B cell (primary cell): ENCODE results near the gene DPEP2. TPM values are rescaled to one million over a fixed set of nuclear protein-coding genes. Genes with fewer than 3 reads are reported as not detected.

ENCODE experiments used
- ATAC-seq: fragments of 200-7000 bp; cut with Tn5 transposase; one replicate; pipeline ENCODE4 v1.10.0; 2021; ENCODE audit warnings: low read depth, mild to moderate bottlenecking, moderate number of reproducible peaks, moderate library complexity
- CTCF ChIA-PET: fragments of 350-600 bp; sonication (Branson Sonifier 250); formaldehyde crosslinking; loops from one replicate; lab custom pipeline; 2021; ENCODE audit warnings: antibody characterized with exemption, inconsistent platforms; lab: Charles Lee
- POLR2A ChIA-PET: fragments of 350-600 bp; sonication (Branson Sonifier 250); formaldehyde crosslinking; loops from one replicate; lab custom pipeline; 2021; ENCODE audit warnings: antibody characterized with exemption; lab: Charles Lee
- DNase-seq: peaks from one replicate; pipeline ENCODE4 v3.0.0; 2013
- H2AFZ ChIP-seq: 2 replicates; pipeline ENCODE4 v1.6.1; 2012; ENCODE audit warnings: mild to moderate bottlenecking, low read depth, low read length; ENCODE audit not compliant: insufficient read depth, poor library complexity, severe bottlenecking
- H3K27ac ChIP-seq, 2 donors: 1 replicate in 1 of 2; 2 replicates in 1 of 2; pipeline ENCODE4 v1.5.1; 2012 to 2013; ENCODE audit warnings: low read length in 2 of 2, mild to moderate bottlenecking in 2 of 2, moderate library complexity in 1 of 2
- H3K27me3 ChIP-seq, 4 experiments: fragments of 200-600 bp in 1 of 4; sonication (generic) in 1 of 4; replicated peaks in 1 of 4; 1 replicate in 2 of 4; 2 replicates in 2 of 4; pipeline versions ENCODE4 v1.6.1 to v1.7.0; 2013 to 2016; ENCODE audit warnings: low read length in 3 of 4, mild to moderate bottlenecking in 2 of 4, mixed read lengths in 1 of 4, moderate library complexity in 1 of 4; ENCODE audit not compliant: insufficient read depth in 4 of 4, control insufficient read depth in 3 of 4; ENCODE audit errors: control extremely low read depth in 1 of 4
- H3K36me3 ChIP-seq, 2 experiments: replicated peaks in 1 of 2; 1 replicate in 1 of 2; 2 replicates in 1 of 2; pipeline versions ENCODE4 v1.6.1 to v1.7.1; 2013; ENCODE audit warnings: low read length in 1 of 2; ENCODE audit not compliant: insufficient read depth in 2 of 2, control insufficient read depth in 1 of 2; ENCODE audit errors: control extremely low read depth in 1 of 2, extremely low read depth in 1 of 2
- H3K4me1 ChIP-seq, 2 donors: fragments of 200-600 bp in 1 of 2; sonication (generic) in 1 of 2; 1 replicate in 1 of 2; 2 replicates in 1 of 2; pipeline versions ENCODE4 v1.5.1 to v1.6.1; 2013 to 2017; ENCODE audit warnings: low read length in 2 of 2; ENCODE audit not compliant: control insufficient read depth in 2 of 2, insufficient read depth in 2 of 2
- H3K4me2 ChIP-seq: replicated peaks from 2 replicates; pipeline ENCODE3; 2012; ENCODE audit warnings: mild to moderate bottlenecking, low read depth, low read length; ENCODE audit not compliant: poor library complexity, severe bottlenecking
- H3K4me3 ChIP-seq, 5 experiments: fragments of 200-600 bp in 1 of 5; sonication (generic) in 1 of 5; 1 replicate in 3 of 5; 2 replicates in 2 of 5; pipeline versions ENCODE4 v1.5.1 to v1.7.0; 2011 to 2016; ENCODE audit warnings: low read length in 4 of 5, mild to moderate bottlenecking in 4 of 5, low read depth in 2 of 5, control low read depth in 1 of 5, moderate library complexity in 1 of 5; ENCODE audit not compliant: insufficient read depth in 1 of 5; ENCODE audit errors: control extremely low read depth in 1 of 5, extremely low read depth in 1 of 5
- H3K79me2 ChIP-seq: fragments of 200-600 bp; sonication (generic); one replicate; pipeline ENCODE4 v1.6.0; 2016; ENCODE audit warnings: low read length; ENCODE audit not compliant: control insufficient read depth, insufficient read depth
- H3K9ac ChIP-seq: fragments of 200-600 bp; sonication (generic); 2 replicates; pipeline ENCODE4 v1.6.1; 2017; ENCODE audit warnings: mild to moderate bottlenecking, low read length, moderate library complexity
- H3K9me3 ChIP-seq, 3 donors: one replicate each; pipeline versions ENCODE4 v1.6.1 to v1.7.1; 2013; ENCODE audit warnings: low read length in 2 of 3; ENCODE audit not compliant: control insufficient read depth in 2 of 3, insufficient read depth in 1 of 3; ENCODE audit errors: control extremely low read depth in 1 of 3
- H4K20me1 ChIP-seq: 2 replicates; pipeline ENCODE4 v1.6.0; 2012; ENCODE audit warnings: mild to moderate bottlenecking, low read length; ENCODE audit not compliant: insufficient read depth, control insufficient read depth, poor library complexity, severe bottlenecking
- H3K27ac Mint-ChIP-seq: one replicate; pipeline ENCODE4 v1.8.0; 2021; ENCODE audit warnings: mixed read lengths
- H3K27me3 Mint-ChIP-seq: one replicate; pipeline ENCODE4 v1.8.0; 2021; ENCODE audit warnings: mixed read lengths
- H3K4me1 Mint-ChIP-seq: one replicate; pipeline ENCODE4 v1.8.0; 2021; ENCODE audit warnings: mixed read lengths
- H3K4me3 Mint-ChIP-seq: one replicate; pipeline ENCODE4 v1.8.0; 2021; ENCODE audit warnings: mixed read lengths
- H3K9me3 Mint-ChIP-seq: one replicate; pipeline ENCODE4 v1.8.0; 2022; ENCODE audit warnings: mixed read lengths; ENCODE audit not compliant: insufficient read depth
- EZH2 ChIP-seq: IDR thresholded peaks from 2 replicates; pipeline ENCODE4 v1.6.1; 2012; ENCODE audit warnings: borderline replicate concordance, low read depth, mild to moderate bottlenecking, moderate library complexity, low read length; ENCODE audit not compliant: insufficient read depth, poor library complexity, severe bottlenecking
- WGBS: methylation state at CpG from one replicate; pipeline ENCODE4 v1.1.5; 2013; ENCODE audit warnings: missing lambda C conversion rate; ENCODE audit not compliant: insufficient coverage; 5-methylcytosine and 5-hydroxymethylcytosine counted together
- intact Hi-C: fragments of 100-400 bp; cut with micrococcal nuclease; formaldehyde crosslinking; loops from one replicate; pipeline ENCODE4 v1.10.0; 2022
- polyA plus RNA-seq: library from polyadenylated mRNA; depleted of rRNA; stranded (reverse); fragments of >200 nt; gene quantifications from 2 replicates; pipeline ENCODE4 v1.2.3, GENCODE V29; 2012
- total RNA-seq, 2 donors: library from RNA; stranded (reverse); fragments of 120-200 nt in 1 of 2; gene quantifications; 1 replicate in 1 of 2; 2 replicates in 1 of 2; pipeline versions ENCODE4 v1.2.3 to v1.2.4, GENCODE V29; 2013 to 2022
- TF ChIP-seq, protein P1 (sequence below): fragments of 200-600 bp; IDR thresholded peaks from one replicate; pipeline ENCODE4 v1.8.0; 2022; ENCODE audit warnings: antibody characterized with exemption, mild to moderate bottlenecking

The DPEP2 gene
- total and polyA plus RNA-seq, 2 donors (not counting 1 experiment from before 2014, with no cell fraction given), result 123 to 150 TPM

DNA sequence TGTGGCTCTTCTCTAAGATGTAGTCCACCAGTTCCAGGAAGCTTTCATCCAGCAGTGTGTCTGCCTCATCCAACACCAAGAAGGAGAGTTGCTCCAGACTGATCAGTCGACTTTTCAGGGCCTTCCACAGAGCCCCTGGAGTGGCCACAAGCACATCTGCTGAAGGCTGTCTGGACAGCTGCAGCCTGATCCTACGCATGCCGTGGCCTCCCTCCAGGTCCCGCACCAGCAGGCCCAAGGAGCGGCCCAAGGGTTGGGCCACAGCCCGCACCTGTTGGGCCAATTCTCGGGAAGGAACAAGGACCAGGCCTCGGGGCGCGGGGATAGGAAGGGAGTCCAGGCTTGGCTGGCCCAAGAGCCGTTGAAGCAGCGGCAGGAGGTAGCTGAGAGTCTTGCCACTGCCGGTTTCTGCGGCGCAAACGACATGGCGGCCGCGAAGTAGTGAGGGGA, 23.0 kb upstream of the DPEP2 start:
- Histone ChIP-seq H3K9ac (peak overlapping the region; percentile 71), H2AFZ (peak overlapping the region; percentile 94), H3K4me1 (peaks cover 23 to 26% of the 10 kb centered on the region in 2 donors), H3K4me3 (peak overlapping the region; percentile 74 to 98 (median 90)), H3K9me3 (no peaks in the 10 kb centered on the region), H3K27me3 (no peaks in the 10 kb centered on the region), H3K4me2 (peak overlapping the region; percentile 79), H3K79me2 (peaks cover 56% of the 10 kb centered on the region), H3K36me3 (peaks cover 0 to 20% of the 10 kb centered on the region in 2 experiments), H4K20me1 (peaks cover 18% of the 10 kb centered on the region), H3K27ac (peak overlapping the region; percentile 72 to 79)
- CTCF ChIA-PET, result interaction anchor here (0.5 to 3.1 kb wide), 12 partner anchors 10 to 206 kb away, joined by 3 to 24 read pairs (median 7); partner anchors contain the start of gene DPEP2
- 15% methylated on average over 19 of the region's 19 CpGs for WGBS
- peak overlapping the region; percentile 96 for H3K4me3 Mint-ChIP-seq
- no peak for ATAC-seq
- TF ChIP-seq EZH2, result no peak
- TF ChIP-seq, protein P1, sequence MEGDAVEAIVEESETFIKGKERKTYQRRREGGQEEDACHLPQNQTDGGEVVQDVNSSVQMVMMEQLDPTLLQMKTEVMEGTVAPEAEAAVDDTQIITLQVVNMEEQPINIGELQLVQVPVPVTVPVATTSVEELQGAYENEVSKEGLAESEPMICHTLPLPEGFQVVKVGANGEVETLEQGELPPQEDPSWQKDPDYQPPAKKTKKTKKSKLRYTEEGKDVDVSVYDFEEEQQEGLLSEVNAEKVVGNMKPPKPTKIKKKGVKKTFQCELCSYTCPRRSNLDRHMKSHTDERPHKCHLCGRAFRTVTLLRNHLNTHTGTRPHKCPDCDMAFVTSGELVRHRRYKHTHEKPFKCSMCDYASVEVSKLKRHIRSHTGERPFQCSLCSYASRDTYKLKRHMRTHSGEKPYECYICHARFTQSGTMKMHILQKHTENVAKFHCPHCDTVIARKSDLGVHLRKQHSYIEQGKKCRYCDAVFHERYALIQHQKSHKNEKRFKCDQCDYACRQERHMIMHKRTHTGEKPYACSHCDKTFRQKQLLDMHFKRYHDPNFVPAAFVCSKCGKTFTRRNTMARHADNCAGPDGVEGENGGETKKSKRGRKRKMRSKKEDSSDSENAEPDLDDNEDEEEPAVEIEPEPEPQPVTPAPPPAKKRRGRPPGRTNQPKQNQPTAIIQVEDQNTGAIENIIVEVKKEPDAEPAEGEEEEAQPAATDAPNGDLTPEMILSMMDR, result no peak
- intact Hi-C loops, result loop anchor here (2.0 kb wide), 2 partner anchors 16 to 62 kb away; partner anchors contain the start of gene NFATC3
- peaks cover 27% of the 10 kb centered on the region for H3K4me1 Mint-ChIP-seq
- no peaks in the 10 kb centered on the region for H3K27me3 Mint-ChIP-seq
- no peaks in the 10 kb centered on the region for H3K9me3 Mint-ChIP-seq
- POLR2A ChIA-PET, result interaction anchor here (0.5 to 3.1 kb wide), 9 partner anchors 16 to 87 kb away, joined by 3 to 37 read pairs (median 8); partner anchors contain the start of gene DPEP2
- H3K27ac Mint-ChIP-seq, result peak overlapping the region; percentile 99
- no peak for DNase-seq

DNA sequence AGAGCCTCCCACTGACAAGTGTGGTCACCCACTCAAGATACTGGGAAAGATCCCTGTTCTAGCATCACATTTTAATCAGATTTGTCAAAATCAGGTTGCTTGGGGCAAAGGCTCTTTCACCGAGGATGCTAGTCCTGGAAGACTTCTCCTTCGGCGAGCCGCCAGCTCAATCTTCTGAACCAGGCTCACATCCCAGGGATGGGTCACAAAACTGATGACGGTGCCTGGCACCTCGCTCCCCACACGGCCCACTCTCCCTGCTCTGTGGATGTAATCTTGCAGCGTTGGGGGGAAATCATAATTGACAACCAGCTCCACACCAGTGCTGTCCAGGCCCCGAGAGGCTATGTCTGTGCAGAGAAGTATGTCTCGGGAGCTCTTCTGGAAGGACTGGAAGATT, 22.2 kb upstream of the DPEP2 start:
- H3K27ac ChIP-seq, result no peak overlapping the region
- no peaks in the 10 kb centered on the region for H3K27me3 ChIP-seq
- H4K20me1 ChIP-seq, result peaks cover 18% of the 10 kb centered on the region
- no peak for DNase-seq
- TF ChIP-seq, protein P1, result no peak
- no peak for TF ChIP-seq EZH2
- no peak overlapping the region for H3K9ac ChIP-seq
- 95% methylated on average over 8 of the region's 10 CpGs for WGBS
- no peak for ATAC-seq
- CTCF ChIA-PET, result interaction anchor here (1.0 to 3.1 kb wide), 7 partner anchors 10 to 205 kb away, joined by 3 to 24 read pairs (median 6); partner anchors contain the start of gene DPEP2
- peaks cover 48% of the 10 kb centered on the region for H3K79me2 ChIP-seq
- H3K36me3 ChIP-seq, result peaks cover 0 to 14% of the 10 kb centered on the region in 2 experiments
- H3K9me3 ChIP-seq, result no peaks in the 10 kb centered on the region
- Mint-ChIP-seq H3K9me3 (no peaks in the 10 kb centered on the region), H3K27ac (peak overlapping the region; percentile 32), H3K4me1 (peaks cover 27% of the 10 kb centered on the region), H3K4me3 (peak overlapping the region; percentile 96), H3K27me3 (no peaks in the 10 kb centered on the region)
- H3K4me2 ChIP-seq, result peak overlapping the region; percentile 79
- POLR2A ChIA-PET, result interaction anchor here (1.5 to 3.1 kb wide), 5 partner anchors 16 to 26 kb away, joined by 7 to 37 read pairs (median 22); partner anchors contain the start of gene DPEP2
- intact Hi-C loops, result no loop called here
- H3K4me1 ChIP-seq, result peaks cover 23 to 26% of the 10 kb centered on the region in 2 donors
- H3K4me3 ChIP-seq, result no peak overlapping the region
- no peak overlapping the region for H2AFZ ChIP-seq
